GM19468 (cell line): ENCODE data around the gene AKR7A2.
A peak's percentile ranks its signal among the peaks of the same experiment; 100 is the strongest.

ENCODE experiments used
- ATAC-seq: cut with Tn5 transposase; IDR thresholded peaks from one replicate; pipeline ENCODE4 v1.9.1; 2021; ENCODE audit warnings: mild to moderate bottlenecking, moderate library complexity, moderate number of reproducible peaks; ENCODE audit not compliant: unreplicated experiment; ENCODE audit errors: extremely low read depth

The AKR7A2 gene

GRCh38 chr1:19311931-19312781 is at the start of gene AKR7A2, which contains the start of gene SLC66A1:
TSS of gene AKR7A2 (minus strand) at chr1:19312144. CDS start at chr1:19312124, 20 bp downstream.
TSS of gene SLC66A1 (plus strand) at chr1:19312326. CDS start at chr1:19317678, 5,352 bp downstream.
- peak; percentile 73 for ATAC-seq

GRCh38 chr1:19360843-19361610 is 49.1 kb upstream of the AKR7A2 start:
- ATAC-seq, result no peak

- ATAC-seq, result no peak
Observed at GRCh38 chr1:19360432-19360831, 48.5 kb upstream of the AKR7A2 start.

GRCh38 chr1:19360016-19360415 is 48.1 kb upstream of the AKR7A2 start:
- ATAC-seq, result no peak

GRCh38 chr1:19359357-19359756 is 47.4 kb upstream of the AKR7A2 start:
- ATAC-seq, result no peak

DNA sequence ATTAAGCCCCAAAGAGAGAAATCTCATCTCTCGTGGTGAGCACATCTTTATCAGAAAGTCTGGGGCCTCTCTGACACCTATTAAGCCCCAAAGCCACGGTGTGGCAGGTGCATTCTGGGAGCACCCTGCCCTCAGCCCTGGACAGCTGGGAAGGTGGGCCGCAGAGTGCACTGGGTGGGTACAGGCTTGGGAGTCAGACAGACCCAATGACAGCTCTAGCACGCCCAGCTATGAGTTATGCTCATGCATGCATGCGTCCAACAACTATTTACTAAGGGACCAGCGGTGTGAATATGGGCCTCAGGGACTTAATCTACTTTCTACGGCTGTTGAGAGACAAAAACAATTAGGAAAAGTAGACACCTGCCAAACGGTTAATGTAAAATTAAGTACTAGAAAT is 46.8 kb upstream of the AKR7A2 start:
- ATAC-seq, result no peak

DNA sequence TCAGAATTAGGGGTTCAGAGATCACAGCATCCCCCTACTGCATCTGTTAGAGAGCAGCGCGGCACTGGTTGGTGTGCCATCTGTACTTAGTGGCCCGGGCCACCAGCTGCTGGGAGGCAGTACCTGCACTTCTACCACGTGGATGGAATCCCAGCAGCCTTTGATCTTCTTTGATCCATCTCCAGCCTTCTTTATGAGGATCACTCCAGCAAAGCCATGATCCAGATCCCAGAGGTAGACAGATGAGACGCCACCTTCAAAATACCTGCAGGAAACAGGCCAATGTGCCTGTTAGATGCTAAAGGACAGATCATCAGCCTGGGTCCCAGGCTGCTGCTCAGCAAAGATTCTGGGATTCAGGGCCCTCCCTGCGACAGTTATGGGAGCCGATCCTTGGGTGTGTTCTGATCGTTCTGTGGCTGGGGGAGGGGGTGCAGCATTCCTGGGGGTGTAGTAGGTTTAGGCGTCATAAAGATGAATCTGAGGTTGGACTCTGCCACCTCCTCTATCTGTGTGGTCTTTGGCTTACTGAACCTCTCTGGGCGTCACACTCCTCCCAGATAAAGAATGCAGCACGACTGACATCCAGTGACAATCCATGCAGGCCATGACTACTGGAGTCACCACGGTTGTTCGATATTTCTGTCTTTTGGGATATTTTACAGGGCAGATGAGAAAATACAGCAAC is 45.5 kb upstream of the AKR7A2 start:
- ATAC-seq, result no peak

- no peak for ATAC-seq
Observed at GRCh38 chr1:19356266-19356665, 44.3 kb upstream of the AKR7A2 start.

DNA sequence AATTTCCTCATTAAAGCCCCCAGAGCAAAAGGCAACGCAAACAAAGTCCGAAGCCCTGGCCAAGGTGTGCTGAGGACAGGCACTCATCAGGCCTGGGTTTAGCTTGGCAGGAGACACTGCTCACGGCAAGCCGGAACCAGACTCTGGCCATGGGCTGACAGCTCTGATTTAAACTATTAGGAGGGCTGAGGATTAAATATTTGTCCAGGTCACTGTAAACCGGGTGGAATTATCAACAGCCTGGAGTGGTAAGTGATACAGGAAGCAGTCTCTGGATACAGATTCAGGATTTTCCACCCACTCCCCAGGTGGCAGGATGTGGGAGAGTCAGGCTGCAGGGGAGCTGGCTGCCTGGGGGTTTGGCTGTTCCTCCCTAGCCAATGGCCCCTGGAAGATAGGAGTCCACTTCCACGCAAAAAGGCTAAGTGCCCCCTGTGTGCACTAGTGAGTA is 42.6 kb upstream of the AKR7A2 start:
- no peak for ATAC-seq

- no peak for ATAC-seq
Observed at GRCh38 chr1:19353596-19353995, 41.7 kb upstream of the AKR7A2 start.

DNA sequence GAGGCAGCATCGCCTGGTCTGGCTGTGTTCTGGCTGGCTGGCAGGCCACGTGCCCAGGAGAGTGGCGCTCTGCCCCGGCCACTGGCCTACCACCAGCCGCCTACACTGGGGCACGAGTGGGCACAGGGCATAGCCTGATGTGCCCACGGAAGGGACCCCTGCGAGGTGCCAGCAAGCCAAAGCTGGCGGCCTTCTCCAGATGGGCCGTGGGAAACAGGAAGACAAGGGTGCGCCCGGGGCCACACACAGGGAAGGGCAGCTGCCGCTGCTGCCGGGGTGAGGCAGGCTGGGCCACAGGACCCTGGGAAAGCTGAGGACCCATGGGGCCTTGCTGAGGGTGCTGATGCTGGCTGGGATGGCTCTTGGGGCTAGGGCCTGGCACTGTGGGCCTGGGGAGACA is 40.9 kb upstream of the AKR7A2 start:
- no peak for ATAC-seq

DNA sequence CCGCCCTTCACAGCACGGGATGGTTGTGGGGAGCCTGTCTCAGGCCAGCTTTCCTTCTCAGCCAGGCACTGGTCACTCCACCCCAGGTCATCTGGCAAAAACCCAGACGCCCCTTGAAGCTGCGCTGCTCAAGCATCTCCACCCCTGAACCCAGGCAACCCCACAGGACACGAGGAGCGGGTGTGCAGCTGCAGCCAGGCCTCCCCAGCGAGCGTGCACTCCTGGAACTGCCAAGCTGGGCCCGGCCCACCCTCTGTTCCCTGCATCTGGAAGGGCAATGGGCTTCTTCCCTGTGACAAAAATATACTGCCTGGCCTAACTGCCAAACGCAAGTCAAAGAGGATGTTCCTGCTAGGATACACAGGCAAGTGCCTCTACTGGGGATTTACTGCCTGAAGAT is 39.9 kb upstream of the AKR7A2 start:
- no peak for ATAC-seq

GRCh38 chr1:19350566-19350965 is 38.6 kb upstream of the AKR7A2 start:
- ATAC-seq, result no peak

- no peak for ATAC-seq
Observed at GRCh38 chr1:19349999-19350398, 38.1 kb upstream of the AKR7A2 start.

DNA sequence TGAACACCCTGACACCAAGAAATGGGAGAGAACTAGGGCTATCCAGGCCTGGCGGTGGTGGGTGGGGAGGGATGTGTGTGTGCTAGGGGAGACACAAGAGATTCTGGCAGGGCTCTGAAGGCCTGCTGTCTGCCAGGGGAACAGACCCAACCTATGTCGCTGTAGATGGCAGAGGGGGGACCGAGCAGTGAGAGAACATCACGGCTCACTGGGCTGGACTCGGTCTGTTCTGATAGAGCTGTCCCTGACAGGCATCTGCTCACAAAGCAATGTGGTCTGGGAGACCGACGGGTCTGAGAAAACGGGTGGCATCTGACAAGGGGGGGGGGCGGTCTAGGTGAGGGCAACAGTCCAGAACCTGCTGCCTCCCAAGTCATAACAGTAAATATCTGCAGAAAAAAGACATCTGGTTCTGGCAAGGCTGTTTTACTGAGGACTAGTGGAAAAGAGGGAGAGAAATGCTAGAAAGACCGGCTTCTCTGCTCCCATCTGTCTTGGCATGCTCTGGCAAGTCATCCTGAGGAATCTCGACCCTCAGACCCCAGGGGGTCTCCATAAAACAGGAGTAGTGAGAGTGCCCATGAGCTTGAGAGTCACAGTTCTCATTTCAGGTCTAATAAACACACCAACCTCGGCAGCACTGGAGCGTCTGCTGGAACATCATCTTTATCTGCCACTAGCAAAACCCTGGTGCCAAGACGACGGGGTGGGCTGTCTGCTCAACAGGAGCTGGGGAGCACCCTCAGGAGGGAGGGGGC is 36.7 kb upstream of the AKR7A2 start:
- no peak for ATAC-seq

DNA sequence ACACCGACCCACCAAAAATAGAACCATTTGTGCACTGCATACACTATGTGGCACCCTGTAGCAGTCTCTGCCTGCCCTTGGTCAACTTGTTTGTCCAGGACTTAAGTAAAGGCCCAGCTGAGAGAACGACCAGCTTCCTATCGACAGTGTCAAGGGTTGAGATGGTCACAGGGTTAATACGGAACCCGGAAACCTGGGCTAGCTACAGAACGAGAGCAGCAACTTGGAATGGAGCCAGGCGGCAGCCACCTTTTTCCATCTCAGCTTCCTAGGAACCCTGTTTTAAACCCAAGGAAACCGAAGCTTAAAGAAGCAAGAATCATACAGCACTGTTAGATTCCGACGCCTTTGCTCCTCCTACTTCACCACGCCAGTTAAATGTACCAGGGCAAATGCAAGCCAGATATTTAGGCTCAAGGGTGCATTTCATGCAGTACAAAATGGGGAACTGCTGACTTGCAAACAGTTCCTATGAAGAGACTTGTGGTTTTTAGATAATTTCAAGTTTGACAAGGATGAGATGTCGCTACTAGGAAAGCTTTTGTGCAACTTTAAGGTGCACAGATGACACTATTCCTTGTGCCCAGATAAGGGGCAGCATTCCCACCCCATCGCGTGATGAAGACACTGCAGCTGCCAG is 35.7 kb upstream of the AKR7A2 start:
- ATAC-seq, result no peak

- ATAC-seq, result no peak
Observed at GRCh38 chr1:19346026-19346425, 34.1 kb upstream of the AKR7A2 start.

DNA sequence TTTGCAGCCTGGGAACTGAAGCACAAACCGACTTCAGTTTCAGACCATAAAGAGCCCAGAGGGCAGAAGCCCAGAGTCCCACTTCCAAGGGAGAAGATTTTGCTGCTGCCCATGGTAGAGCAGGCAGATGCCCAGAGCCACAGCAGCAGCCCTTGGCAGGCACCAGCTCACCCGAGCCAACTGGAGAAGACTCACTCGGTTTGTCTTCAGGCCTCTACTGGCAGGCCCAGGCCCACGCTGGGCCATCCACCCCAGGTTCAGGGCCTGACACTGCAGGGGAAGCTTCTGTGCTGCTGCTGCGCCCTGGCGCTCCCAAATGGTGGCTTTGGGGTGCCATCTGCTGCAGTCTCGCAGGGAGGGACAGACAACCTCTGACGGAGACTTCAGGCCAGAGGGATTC is 33.4 kb upstream of the AKR7A2 start:
- no peak for ATAC-seq

GRCh38 chr1:19344831-19345230 is 32.9 kb upstream of the AKR7A2 start:
- no peak for ATAC-seq
